HepG2 (cell line): ENCODE data around the gene RTCA. TPM values are rescaled to one million over a fixed set of nuclear protein-coding genes. Genes with fewer than 3 reads are reported as not detected.

Source experiments
- ARNT ChIP-seq: fragments of 450-650 bp; IDR thresholded peaks from 2 replicates; pipeline ENCODE4 v1.6.1; 2017
- CBX5 ChIP-seq: sonication (generic); formaldehyde crosslinking; IDR thresholded peaks from 2 replicates; pipeline ENCODE4 v1.4.0; 2020; ENCODE audit warnings: missing genetic modification reagents, borderline replicate concordance
- DNMT1 ChIP-seq: sonication (generic); formaldehyde crosslinking; IDR thresholded peaks from 2 replicates; pipeline ENCODE4 v1.5.1; 2020; ENCODE audit warnings: mild to moderate bottlenecking, missing genetic modification reagents
- EEA1 ChIP-seq: sonication (generic); formaldehyde crosslinking; IDR thresholded peaks from 2 replicates; pipeline ENCODE4 v1.5.1; 2020; ENCODE audit warnings: mild to moderate bottlenecking, missing genetic modification reagents, borderline replicate concordance
- HDAC1 ChIP-seq: sonication (generic); formaldehyde crosslinking; IDR thresholded peaks from 2 replicates; pipeline ENCODE4 v1.5.1; 2020; ENCODE audit warnings: mild to moderate bottlenecking, missing genetic modification reagents
- KDM6A ChIP-seq: IDR thresholded peaks from 2 replicates; pipeline ENCODE4 v1.6.1; 2016; ENCODE audit warnings: low read depth
- KLF16 ChIP-seq, 2 experiments: sonication (generic) in 1 of 2; formaldehyde crosslinking in 1 of 2; IDR thresholded peaks; 2 replicates each; pipeline versions ENCODE4 v1.6.1 to v1.8.0; 2016 to 2023; ENCODE audit warnings: missing genetic modification reagents in 2 of 2, missing compliant biosample characterization in 1 of 2
- MYNN ChIP-seq: sonication (generic); formaldehyde crosslinking; IDR thresholded peaks from 2 replicates; pipeline ENCODE4 v1.4.0; 2020; ENCODE audit warnings: mild to moderate bottlenecking, low read depth, missing genetic modification reagents
- NAIF1 ChIP-seq: sonication (generic); formaldehyde crosslinking; IDR thresholded peaks from 2 replicates; pipeline ENCODE4 v1.5.0; 2020; ENCODE audit warnings: mild to moderate bottlenecking, missing genetic modification reagents, borderline replicate concordance
- PHF21A ChIP-seq: sonication (generic); formaldehyde crosslinking; IDR thresholded peaks from 2 replicates; pipeline ENCODE4 v1.5.0; 2020; ENCODE audit warnings: mild to moderate bottlenecking, missing genetic modification reagents
- POLR2G ChIP-seq: fragments of 200-400 bp; formaldehyde crosslinking; IDR thresholded peaks from 2 replicates; pipeline ENCODE4 v1.6.1; 2018; ENCODE audit warnings: mild to moderate bottlenecking, low read depth, low read length, moderate library complexity
- SAP130 ChIP-seq: IDR thresholded peaks from 2 replicates; pipeline ENCODE4 v1.6.1; 2016; ENCODE audit warnings: low read depth
- SIX1 ChIP-seq: sonication (generic); formaldehyde crosslinking; IDR thresholded peaks from 2 replicates; pipeline ENCODE4 v1.4.0; 2020; ENCODE audit warnings: missing genetic modification reagents, borderline replicate concordance
- ZNF253 ChIP-seq: sonication (generic); formaldehyde crosslinking; IDR thresholded peaks from 2 replicates; pipeline ENCODE4 v1.8.0; 2022; ENCODE audit warnings: mild to moderate bottlenecking, missing genetic modification reagents, borderline replicate concordance
- ZNF329 ChIP-seq: sonication (generic); formaldehyde crosslinking; IDR thresholded peaks from 2 replicates; pipeline ENCODE4 v1.9.0; 2021; ENCODE audit warnings: low read depth, mild to moderate bottlenecking, missing genetic modification reagents
- ZNF432 ChIP-seq: sonication (generic); formaldehyde crosslinking; IDR thresholded peaks from 2 replicates; pipeline ENCODE4 v1.5.0; 2020; ENCODE audit warnings: missing genetic modification reagents, mild to moderate bottlenecking, borderline replicate concordance
- ZNF549 ChIP-seq: sonication (generic); formaldehyde crosslinking; IDR thresholded peaks from 2 replicates; pipeline ENCODE4 v1.5.0; 2020; ENCODE audit warnings: missing genetic modification reagents
- ZNF674 ChIP-seq: sonication (generic); formaldehyde crosslinking; IDR thresholded peaks from 2 replicates; pipeline ENCODE4 v1.5.0; 2020; ENCODE audit warnings: low read depth, mild to moderate bottlenecking, missing genetic modification reagents
- ZNF850 ChIP-seq: sonication (generic); formaldehyde crosslinking; conservative IDR thresholded peaks from 2 replicates; pipeline ENCODE4 v1.9.0; 2021; ENCODE audit warnings: mild to moderate bottlenecking, missing genetic modification reagents
- polyA plus RNA-seq, 8 experiments: library from polyadenylated mRNA; depleted of rRNA in 3 of 8; stranded (reverse) in 7 of 8; unstranded in 1 of 8; fragments of >200 nt; fragmentation: Illumina TruSeq in 4 of 8; extraction: Trizol in 4 of 8; gene quantifications; 2 replicates each; pipeline versions ENCODE4 v1.2.1 to v1.2.3, GENCODE V29; 2011 to 2016; ENCODE audit warnings: low read depth in 4 of 8, missing spikeins in 1 of 8, mixed read lengths in 1 of 8; ENCODE audit not compliant: insufficient read depth in 1 of 8
- total RNA-seq, 5 experiments: library from RNA; depleted of rRNA; stranded (reverse); fragments of >200 nt; fragmentation: Illumina TruSeq; extraction: Trizol; gene quantifications; 2 replicates each; pipeline ENCODE4 v1.2.3, GENCODE V29; 2016; ENCODE audit warnings: low read depth in 1 of 5
- TF ChIP-seq, protein P1 (sequence below): sonication (generic); formaldehyde crosslinking; IDR thresholded peaks from 2 replicates; pipeline ENCODE4 v1.8.0; 2022; ENCODE audit warnings: missing genetic modification reagents, low read depth, mild to moderate bottlenecking, borderline replicate concordance
- TF ChIP-seq, protein P2 (sequence below): sonication (generic); formaldehyde crosslinking; IDR thresholded peaks from 2 replicates; pipeline ENCODE4 v1.4.0; 2020; ENCODE audit warnings: missing genetic modification reagents
- TF ChIP-seq, protein P3 (sequence below): sonication (generic); formaldehyde crosslinking; IDR thresholded peaks from 2 replicates; pipeline ENCODE4 v1.4.0; 2020; ENCODE audit warnings: missing genetic modification reagents
- TF ChIP-seq, protein P4 (sequence below): sonication (generic); formaldehyde crosslinking; IDR thresholded peaks from 2 replicates; pipeline ENCODE4 v1.5.1; 2020; ENCODE audit warnings: mild to moderate bottlenecking, missing genetic modification reagents, moderate library complexity
- TF ChIP-seq, protein P5 (sequence below): sonication (generic); formaldehyde crosslinking; IDR thresholded peaks from 2 replicates; pipeline ENCODE4 v1.4.0; 2020; ENCODE audit warnings: missing genetic modification reagents; ENCODE audit errors: not compliant biosample characterization

Gene RTCA
- total and polyA plus RNA-seq, 2 of the 13 experiments (the other 11 are each of a cell fraction or from before 2014, with no cell fraction given), result 22.7 to 31.0 TPM

DNA sequence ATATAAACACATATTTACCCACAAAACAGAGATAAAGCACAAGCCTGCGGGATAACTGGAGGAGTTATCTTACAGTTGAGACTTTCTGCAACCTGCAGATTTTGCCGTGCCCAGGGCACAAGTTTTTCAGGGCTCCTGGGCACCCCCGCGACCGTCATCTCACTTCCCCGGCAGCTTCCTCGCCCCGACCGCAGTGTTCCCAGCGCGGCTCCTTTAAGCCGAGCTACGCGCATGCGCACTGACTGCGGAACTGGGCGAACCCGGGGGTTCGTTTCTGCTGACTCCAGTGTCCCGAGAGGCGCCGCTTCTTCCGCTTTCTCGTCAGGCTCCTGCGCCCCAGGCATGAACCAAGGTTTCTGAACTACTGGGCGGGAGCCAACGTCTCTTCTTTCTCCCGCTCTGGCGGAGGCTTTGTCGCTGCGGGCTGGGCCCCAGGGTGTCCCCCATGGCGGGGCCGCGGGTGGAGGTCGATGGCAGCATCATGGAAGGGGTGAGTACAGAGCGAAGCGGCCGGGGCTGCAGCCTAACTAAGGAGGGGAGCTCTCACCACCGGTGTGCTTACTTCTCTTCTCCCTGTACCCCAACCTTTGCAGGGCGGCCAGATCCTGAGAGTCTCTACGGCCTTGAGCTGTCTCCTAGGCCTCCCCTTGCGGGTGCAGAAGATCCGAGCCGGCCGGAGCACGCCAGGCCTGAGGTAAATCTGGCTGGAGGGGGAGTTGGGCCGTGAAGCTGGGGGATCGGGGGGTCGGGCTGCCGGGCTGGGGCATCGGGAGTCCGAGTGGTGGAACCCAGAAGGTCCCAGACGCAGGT is at the start of gene RTCA (continued):
- TF ChIP-seq, protein P1, sequence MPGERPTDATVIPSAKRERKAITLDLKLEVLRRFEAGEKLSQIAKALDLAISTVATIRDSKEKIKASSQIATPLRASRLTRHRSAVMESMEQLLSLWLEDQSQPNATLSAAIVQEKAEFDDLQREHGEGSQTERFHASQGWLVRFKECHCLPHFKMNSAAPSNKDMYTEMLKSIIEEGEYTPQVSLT, result no peak
- TF ChIP-seq HDAC1 (CRISPR knock-in tag) (peak; percentile 80), CBX5 (CRISPR knock-in tag) (no peak; the same call in 1 of the 2 replicates), EEA1 (CRISPR knock-in tag) (0 out of 2 replicates have a peak, but pooled peaks have one; percentile 56), NAIF1 (CRISPR knock-in tag) (no peak), ZNF549 (CRISPR knock-in tag) (no peak), PHF21A (CRISPR knock-in tag) (no peak; the same call in 1 of the 2 replicates), ZNF253 (CRISPR knock-in tag) (no peak), ZNF432 (CRISPR knock-in tag) (no peak), KLF16 (CRISPR knock-in tag; IDR thresholded peaks at IDR 0.05) (no peak), ZNF850 (0 out of 2 replicates have a peak, but pooled peaks have one; percentile 64), ZNF329 (peak; percentile 67; the same call in 1 of the 2 replicates), ARNT (no peak), SIX1 (CRISPR knock-in tag) (no peak), KDM6A (no peak), POLR2G (peak; percentile 89), SAP130 (CRISPR knock-in tag) (peak; percentile 81), MYNN (no peak), ZNF674 (CRISPR knock-in tag) (no peak), DNMT1 (CRISPR knock-in tag) (no peak)
- TF ChIP-seq, protein P2, sequence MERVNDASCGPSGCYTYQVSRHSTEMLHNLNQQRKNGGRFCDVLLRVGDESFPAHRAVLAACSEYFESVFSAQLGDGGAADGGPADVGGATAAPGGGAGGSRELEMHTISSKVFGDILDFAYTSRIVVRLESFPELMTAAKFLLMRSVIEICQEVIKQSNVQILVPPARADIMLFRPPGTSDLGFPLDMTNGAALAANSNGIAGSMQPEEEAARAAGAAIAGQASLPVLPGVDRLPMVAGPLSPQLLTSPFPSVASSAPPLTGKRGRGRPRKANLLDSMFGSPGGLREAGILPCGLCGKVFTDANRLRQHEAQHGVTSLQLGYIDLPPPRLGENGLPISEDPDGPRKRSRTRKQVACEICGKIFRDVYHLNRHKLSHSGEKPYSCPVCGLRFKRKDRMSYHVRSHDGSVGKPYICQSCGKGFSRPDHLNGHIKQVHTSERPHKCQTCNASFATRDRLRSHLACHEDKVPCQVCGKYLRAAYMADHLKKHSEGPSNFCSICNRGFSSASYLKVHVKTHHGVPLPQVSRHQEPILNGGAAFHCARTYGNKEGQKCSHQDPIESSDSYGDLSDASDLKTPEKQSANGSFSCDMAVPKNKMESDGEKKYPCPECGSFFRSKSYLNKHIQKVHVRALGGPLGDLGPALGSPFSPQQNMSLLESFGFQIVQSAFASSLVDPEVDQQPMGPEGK, result peak; percentile 59
- TF ChIP-seq, protein P3, sequence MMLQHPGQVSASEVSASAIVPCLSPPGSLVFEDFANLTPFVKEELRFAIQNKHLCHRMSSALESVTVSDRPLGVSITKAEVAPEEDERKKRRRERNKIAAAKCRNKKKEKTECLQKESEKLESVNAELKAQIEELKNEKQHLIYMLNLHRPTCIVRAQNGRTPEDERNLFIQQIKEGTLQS (CRISPR knock-in tag), result no peak
- TF ChIP-seq, protein P4, sequence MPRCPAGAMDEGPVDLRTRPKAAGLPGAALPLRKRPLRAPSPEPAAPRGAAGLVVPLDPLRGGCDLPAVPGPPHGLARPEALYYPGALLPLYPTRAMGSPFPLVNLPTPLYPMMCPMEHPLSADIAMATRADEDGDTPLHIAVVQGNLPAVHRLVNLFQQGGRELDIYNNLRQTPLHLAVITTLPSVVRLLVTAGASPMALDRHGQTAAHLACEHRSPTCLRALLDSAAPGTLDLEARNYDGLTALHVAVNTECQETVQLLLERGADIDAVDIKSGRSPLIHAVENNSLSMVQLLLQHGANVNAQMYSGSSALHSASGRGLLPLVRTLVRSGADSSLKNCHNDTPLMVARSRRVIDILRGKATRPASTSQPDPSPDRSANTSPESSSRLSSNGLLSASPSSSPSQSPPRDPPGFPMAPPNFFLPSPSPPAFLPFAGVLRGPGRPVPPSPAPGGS (CRISPR knock-in tag), result no peak; the same call in 1 of the 2 replicates
- TF ChIP-seq, protein P5, sequence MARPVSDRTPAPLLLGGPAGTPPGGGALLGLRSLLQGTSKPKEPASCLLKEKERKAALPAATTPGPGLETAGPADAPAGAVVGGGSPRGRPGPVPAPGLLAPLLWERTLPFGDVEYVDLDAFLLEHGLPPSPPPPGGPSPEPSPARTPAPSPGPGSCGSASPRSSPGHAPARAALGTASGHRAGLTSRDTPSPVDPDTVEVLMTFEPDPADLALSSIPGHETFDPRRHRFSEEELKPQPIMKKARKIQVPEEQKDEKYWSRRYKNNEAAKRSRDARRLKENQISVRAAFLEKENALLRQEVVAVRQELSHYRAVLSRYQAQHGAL (CRISPR knock-in tag), result no peak
